ENCODE results near the gene CDH23.

CDH23 gene

DNA sequence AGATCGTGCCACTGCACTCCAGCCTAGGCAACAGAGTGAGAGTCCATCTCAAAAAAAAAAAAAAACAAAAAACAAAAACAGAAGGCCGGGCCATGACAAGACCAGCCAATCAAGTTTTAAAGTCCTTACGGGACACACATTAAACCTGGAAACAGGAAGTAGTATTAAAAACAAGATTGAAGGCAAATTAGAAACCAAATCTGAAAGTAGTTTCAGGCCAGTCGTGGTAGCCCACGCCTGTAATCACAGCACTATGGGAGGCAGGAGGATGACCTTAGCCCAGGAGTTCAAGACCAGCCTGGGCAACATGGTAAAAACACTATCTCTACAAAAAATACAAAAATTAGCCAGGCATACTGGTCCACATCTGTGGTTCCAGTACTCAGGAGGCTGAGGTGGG lies 436.2 kb downstream of the CDH23 start:
- no peak for DNase-seq (ENCODE audit: extremely low read depth, insufficient read length)
- TF ChIP-seq, protein P1, sequence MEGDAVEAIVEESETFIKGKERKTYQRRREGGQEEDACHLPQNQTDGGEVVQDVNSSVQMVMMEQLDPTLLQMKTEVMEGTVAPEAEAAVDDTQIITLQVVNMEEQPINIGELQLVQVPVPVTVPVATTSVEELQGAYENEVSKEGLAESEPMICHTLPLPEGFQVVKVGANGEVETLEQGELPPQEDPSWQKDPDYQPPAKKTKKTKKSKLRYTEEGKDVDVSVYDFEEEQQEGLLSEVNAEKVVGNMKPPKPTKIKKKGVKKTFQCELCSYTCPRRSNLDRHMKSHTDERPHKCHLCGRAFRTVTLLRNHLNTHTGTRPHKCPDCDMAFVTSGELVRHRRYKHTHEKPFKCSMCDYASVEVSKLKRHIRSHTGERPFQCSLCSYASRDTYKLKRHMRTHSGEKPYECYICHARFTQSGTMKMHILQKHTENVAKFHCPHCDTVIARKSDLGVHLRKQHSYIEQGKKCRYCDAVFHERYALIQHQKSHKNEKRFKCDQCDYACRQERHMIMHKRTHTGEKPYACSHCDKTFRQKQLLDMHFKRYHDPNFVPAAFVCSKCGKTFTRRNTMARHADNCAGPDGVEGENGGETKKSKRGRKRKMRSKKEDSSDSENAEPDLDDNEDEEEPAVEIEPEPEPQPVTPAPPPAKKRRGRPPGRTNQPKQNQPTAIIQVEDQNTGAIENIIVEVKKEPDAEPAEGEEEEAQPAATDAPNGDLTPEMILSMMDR (IDR thresholded peaks at IDR 0.05; ENCODE audit: insufficient read depth, low read length, poor library complexity, severe bottlenecking) = no peak
- no peak overlapping the region for H3K4me3 ChIP-seq (replicated peaks; ENCODE audit: low read depth, low read length)
- no peaks in the 10 kb centered on the region for H3K27me3 ChIP-seq (replicated peaks; ENCODE audit: control insufficient read depth, insufficient read depth, low read length)
- H3K36me3 ChIP-seq (ENCODE audit: control insufficient read depth, insufficient read depth, low read length) = peaks cover 23% of the 10 kb centered on the region

DNA sequence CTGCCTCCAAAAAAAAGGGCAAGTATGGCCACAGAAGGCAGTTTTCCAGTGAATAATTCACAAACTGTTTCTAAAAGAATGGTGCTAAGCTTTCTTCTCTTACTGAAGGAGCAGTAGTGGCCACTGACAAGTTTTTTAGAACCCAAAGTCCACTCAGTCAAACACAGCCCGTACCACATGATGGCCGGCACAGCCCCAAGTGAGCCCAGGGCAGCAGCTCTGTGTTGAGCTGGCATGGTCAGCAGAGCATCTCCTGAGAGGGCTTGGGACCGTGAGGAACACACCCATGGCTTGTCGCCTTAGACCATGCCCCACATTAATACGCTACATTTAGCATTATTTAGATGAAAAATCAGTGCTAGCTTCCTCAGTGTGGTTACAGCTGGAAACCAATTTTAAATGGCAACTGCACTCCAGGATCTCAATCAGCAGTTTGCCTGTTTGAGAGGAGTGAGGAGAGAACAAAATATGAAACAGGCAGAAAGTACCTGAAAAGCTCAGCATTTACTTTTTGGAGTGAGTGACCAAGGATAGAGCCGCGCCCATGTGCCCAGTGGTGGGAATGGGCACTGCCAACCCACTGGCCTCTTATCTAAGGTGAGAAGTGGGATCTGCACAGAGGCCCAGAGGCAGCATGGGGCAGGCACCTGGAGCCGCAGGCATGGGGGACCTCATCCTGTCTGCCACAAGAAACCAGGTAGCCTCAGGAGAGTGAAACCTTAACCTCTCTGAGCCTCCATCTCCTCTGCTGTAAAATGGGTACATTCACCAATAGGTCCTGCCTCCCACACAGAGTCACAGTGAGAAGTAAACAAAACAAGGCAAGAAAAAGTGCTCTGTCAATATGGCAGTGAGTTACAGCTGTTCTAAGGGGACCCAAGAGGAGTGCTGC lies 437.0 kb downstream of the CDH23 start:
- TF ChIP-seq, protein P1 (IDR thresholded peaks at IDR 0.05; ENCODE audit: insufficient read depth, low read length, poor library complexity, severe bottlenecking) = no peak
- no peaks in the 10 kb centered on the region for H3K27me3 ChIP-seq (replicated peaks; ENCODE audit: control insufficient read depth, insufficient read depth, low read length)
- H3K36me3 ChIP-seq (ENCODE audit: control insufficient read depth, insufficient read depth, low read length) = peaks cover 20% of the 10 kb centered on the region
- DNase-seq (ENCODE audit: extremely low read depth, insufficient read length) = no peak
- H3K4me3 ChIP-seq (replicated peaks; ENCODE audit: low read depth, low read length) = no peak overlapping the region

DNA sequence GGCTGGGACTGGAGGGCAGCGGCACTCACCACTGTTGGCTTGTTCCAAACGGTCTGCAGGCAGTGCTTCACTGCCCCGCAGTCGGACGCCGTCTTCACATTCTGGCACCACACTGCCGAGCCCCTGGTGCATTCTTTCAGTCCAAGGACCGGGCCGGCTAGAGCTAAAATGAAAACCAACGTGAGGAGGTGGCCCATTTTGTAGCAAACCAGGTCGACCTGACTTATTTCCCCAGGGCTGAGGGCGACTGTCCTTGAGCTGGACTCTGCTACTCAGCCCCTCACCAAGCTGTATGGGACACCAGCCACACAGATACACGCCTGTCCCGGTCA lies 437.6 kb downstream of the CDH23 start:
- TF ChIP-seq, protein P1 (IDR thresholded peaks at IDR 0.05; ENCODE audit: insufficient read depth, low read length, poor library complexity, severe bottlenecking) = no peak
- no peak for DNase-seq (ENCODE audit: extremely low read depth, insufficient read length)
- no peaks in the 10 kb centered on the region for H3K27me3 ChIP-seq (replicated peaks; ENCODE audit: control insufficient read depth, insufficient read depth, low read length)
- H3K4me3 ChIP-seq (replicated peaks; ENCODE audit: low read depth, low read length) = no peak overlapping the region
- H3K36me3 ChIP-seq (ENCODE audit: control insufficient read depth, insufficient read depth, low read length) = peaks cover 16% of the 10 kb centered on the region

DNA sequence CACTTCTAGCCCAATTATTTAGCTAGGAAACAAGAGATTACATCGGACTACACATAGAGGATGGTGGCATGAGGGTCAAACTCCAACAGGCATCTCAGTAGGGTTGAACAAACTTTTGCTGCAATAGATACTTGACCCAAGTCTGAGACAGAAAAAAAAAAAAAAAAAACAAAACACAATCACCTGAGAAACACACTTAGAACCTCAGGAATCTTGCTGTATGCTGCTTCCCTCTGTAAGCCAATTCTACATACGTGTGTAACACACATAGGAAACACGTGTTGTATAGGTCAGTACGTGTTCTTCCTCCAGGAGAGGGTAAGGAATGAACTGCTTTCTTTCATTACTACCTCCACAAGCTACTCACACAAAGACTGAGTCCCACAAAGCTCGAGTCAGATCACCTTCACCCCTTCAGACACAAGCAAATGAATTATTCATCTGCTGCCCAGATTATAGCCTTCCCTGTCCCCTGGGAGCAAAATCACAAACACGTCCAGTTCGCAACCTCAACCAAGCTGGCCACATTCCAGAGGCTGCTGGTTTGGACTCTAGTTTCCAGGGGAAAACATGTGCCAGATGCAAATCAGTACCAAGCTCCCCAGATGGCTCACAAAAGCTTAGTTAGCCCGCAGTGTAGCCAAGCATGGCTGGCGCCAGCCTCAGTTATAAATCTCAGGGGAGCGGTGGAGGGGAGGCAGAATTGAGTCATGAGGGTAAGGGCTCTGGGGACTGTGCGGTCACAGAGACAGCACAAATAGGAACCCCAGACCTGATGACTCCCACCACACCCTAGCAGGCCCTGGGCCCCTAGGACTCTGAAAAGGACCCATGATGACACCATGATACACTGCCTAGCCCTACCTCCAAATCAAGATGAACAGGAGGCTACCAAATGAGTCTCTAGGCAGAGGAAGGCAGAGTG lies 439.2 kb downstream of the CDH23 start:
- DNase-seq (ENCODE audit: extremely low read depth, insufficient read length) = peak; percentile 86
- TF ChIP-seq, protein P1 (IDR thresholded peaks at IDR 0.05; ENCODE audit: insufficient read depth, low read length, poor library complexity, severe bottlenecking) = no peak
- H3K4me3 ChIP-seq (replicated peaks; ENCODE audit: low read depth, low read length) = peak overlapping the region; percentile 40
- no peaks in the 10 kb centered on the region for H3K27me3 ChIP-seq (replicated peaks; ENCODE audit: control insufficient read depth, insufficient read depth, low read length)
- peaks cover 6% of the 10 kb centered on the region for H3K36me3 ChIP-seq (ENCODE audit: control insufficient read depth, insufficient read depth, low read length)

DNA sequence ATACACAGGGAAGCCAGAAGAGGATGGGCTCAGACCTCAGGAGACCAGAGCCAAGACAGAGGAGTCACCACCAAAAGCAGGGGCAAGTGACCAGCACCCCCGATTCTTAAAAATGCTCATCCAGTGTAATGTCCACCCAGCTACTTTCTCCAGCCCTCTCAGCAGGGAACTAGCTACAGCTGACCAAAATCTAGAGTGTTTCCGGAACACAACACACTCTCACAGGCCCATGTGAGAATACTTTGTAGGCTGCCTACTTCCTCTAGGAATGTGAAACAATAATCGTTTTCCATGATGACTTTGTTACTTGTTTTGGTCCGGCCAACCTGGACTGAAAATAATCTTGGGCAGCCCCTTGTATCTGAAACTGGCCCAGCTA lies 439.9 kb downstream of the CDH23 start:
- DNase-seq (ENCODE audit: extremely low read depth, insufficient read length) = no peak
- TF ChIP-seq, protein P1 (IDR thresholded peaks at IDR 0.05; ENCODE audit: insufficient read depth, low read length, poor library complexity, severe bottlenecking) = no peak
- peaks cover 5% of the 10 kb centered on the region for H3K36me3 ChIP-seq (ENCODE audit: control insufficient read depth, insufficient read depth, low read length)
- peak overlapping the region; percentile 40 for H3K4me3 ChIP-seq (replicated peaks; ENCODE audit: low read depth, low read length)
- H3K27me3 ChIP-seq (replicated peaks; ENCODE audit: control insufficient read depth, insufficient read depth, low read length) = no peaks in the 10 kb centered on the region
